ENCODE data around the gene CMTM6. TPM values are rescaled to one million over a fixed set of nuclear protein-coding genes. Genes with fewer than 3 reads are reported as not detected.

The CMTM6 gene
- total RNA-seq, 4 donors from 2014 or later: 40.3 to 60.6 (median 51.5) TPM

- DNase-seq (ENCODE audit: extremely low spot score): no peak
- TF ChIP-seq EP300 (IDR thresholded peaks at IDR 0.05): no peak
- no peak for TF ChIP-seq POLR2A (IDR thresholded peaks at IDR 0.05; ENCODE audit: low read depth)
- TF ChIP-seq POLR2AphosphoS5 (IDR thresholded peaks at IDR 0.05): no peak
- no peak for TF ChIP-seq CTCF (IDR thresholded peaks at IDR 0.05)
- intact Hi-C loops (cut with DNase I): no loop called here
- Histone ChIP-seq H3K27ac (replicated peaks in 1 of 4) (no peak overlapping the region), H3K4me1 (peaks cover 11 to 21% (median 16%) of the 10 kb centered on the region in 4 donors), H3K36me3 (peaks cover 5 to 12% (median 6%) of the 10 kb centered on the region in 4 donors), H3K27me3 (no peaks in the 10 kb centered on the region), H3K4me3 (no peak overlapping the region), H3K9me3 (no peaks in the 10 kb centered on the region)
- 73% methylated on average over 2 of the region's 2 CpGs for WGBS
Measured at GRCh38 chr3:32544894-32545293, 42.2 kb upstream of the CMTM6 start.

DNA sequence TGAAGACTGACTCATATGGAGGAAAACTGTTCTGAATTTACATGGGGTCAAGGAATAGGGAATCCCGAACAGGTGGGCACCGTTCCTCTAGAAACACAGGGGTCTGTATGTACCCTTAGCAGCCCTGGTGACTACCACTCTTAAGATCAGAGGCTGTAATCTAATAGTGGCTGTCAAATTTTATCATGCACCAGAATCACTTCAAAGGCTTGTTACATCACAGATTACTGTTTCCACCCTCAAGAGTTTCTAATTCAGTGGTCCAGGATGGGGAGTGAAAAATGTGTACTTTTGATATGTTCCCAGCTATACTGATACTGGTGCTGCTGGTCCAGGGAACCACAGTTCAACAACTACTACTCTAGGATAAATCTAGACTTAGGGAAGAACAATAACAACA, 40.2 kb upstream of the CMTM6 start:
- H3K27ac ChIP-seq (replicated peaks in 1 of 4): no peak overlapping the region
- no peaks in the 10 kb centered on the region for H3K27me3 ChIP-seq
- intact Hi-C loops (cut with DNase I): no loop called here
- H3K4me1 ChIP-seq: peaks cover 5 to 19% (median 15%) of the 10 kb centered on the region in 4 donors
- 100% methylated on average over 2 of the region's 2 CpGs for WGBS
- peaks cover 7 to 20% (median 14%) of the 10 kb centered on the region in 4 donors for H3K36me3 ChIP-seq
- H3K4me3 ChIP-seq: no peak overlapping the region
- no peak for DNase-seq (ENCODE audit: extremely low spot score)
- H3K9me3 ChIP-seq: no peaks in the 10 kb centered on the region
- TF ChIP-seq POLR2AphosphoS5 (IDR thresholded peaks at IDR 0.05) (no peak), EP300 (IDR thresholded peaks at IDR 0.05) (no peak), POLR2A (IDR thresholded peaks at IDR 0.05; ENCODE audit: low read depth) (no peak)

GRCh38 chr3:32540899-32541298, 38.2 kb upstream of the CMTM6 start:
- Histone ChIP-seq H3K36me3 (peaks cover 7 to 32% (median 18%) of the 10 kb centered on the region in 4 donors), H3K27me3 (no peaks in the 10 kb centered on the region), H3K4me1 (peaks cover 5 to 16% (median 11%) of the 10 kb centered on the region in 4 donors), H3K9me3 (no peaks in the 10 kb centered on the region), H3K4me3 (no peak overlapping the region), H3K27ac (replicated peaks in 1 of 4) (no peak overlapping the region)
- WGBS: 93% methylated on average over 4 of the region's 4 CpGs
- no peak for DNase-seq (ENCODE audit: extremely low spot score)
- TF ChIP-seq POLR2A (IDR thresholded peaks at IDR 0.05; ENCODE audit: low read depth) (no peak), EP300 (IDR thresholded peaks at IDR 0.05) (no peak), POLR2AphosphoS5 (IDR thresholded peaks at IDR 0.05) (no peak), CTCF (IDR thresholded peaks at IDR 0.05) (no peak)
- intact Hi-C loops (cut with DNase I): no loop called here

DNA sequence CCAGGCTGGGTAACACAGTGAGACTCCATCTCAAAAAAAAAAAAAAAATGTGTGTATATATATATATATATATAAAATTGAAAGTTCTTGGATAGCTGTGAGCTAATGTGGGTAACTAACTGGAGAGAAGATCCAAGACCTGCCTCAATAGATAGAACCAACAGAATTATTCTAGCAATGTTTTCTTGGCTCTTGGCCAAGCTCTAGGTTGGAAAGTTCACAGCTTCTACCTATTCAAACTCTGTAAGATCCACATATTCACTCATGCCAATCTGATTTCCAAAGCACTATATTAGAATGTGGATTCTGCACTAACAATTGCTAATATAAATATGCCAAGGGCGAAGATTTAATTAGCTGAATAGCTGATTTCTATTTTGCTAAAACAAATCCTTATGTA, 29.8 kb upstream of the CMTM6 start:
- intact Hi-C loops (cut with DNase I): no loop called here
- DNase-seq (ENCODE audit: extremely low spot score): no peak
- 100% methylated on average over 1 of the region's 1 CpG for WGBS
- Histone ChIP-seq H3K27me3 (no peaks in the 10 kb centered on the region), H3K4me1 (peaks cover 0 to 9% (median 4%) of the 10 kb centered on the region in 4 donors), H3K27ac (replicated peaks in 1 of 4) (no peak overlapping the region), H3K4me3 (no peak overlapping the region), H3K9me3 (no peaks in the 10 kb centered on the region), H3K36me3 (peaks cover 11 to 70% (median 38%) of the 10 kb centered on the region in 4 donors)
- TF ChIP-seq CTCF (IDR thresholded peaks at IDR 0.05): no peak
- no peak for TF ChIP-seq POLR2A (IDR thresholded peaks at IDR 0.05; ENCODE audit: low read depth)
- no peak for TF ChIP-seq POLR2AphosphoS5 (IDR thresholded peaks at IDR 0.05)
- TF ChIP-seq EP300 (IDR thresholded peaks at IDR 0.05): no peak

- Histone ChIP-seq H3K4me3 (no peak overlapping the region), H3K27ac (replicated peaks in 1 of 4) (no peak overlapping the region), H3K4me1 (peaks cover 0 to 9% (median 4%) of the 10 kb centered on the region in 4 donors), H3K36me3 (peaks cover 22 to 74% (median 48%) of the 10 kb centered on the region in 4 donors), H3K9me3 (no peaks in the 10 kb centered on the region), H3K27me3 (no peaks in the 10 kb centered on the region)
- intact Hi-C loops (cut with DNase I): no loop called here
- DNase-seq (ENCODE audit: extremely low spot score): no peak
- TF ChIP-seq CTCF (IDR thresholded peaks at IDR 0.05): no peak
- no peak for TF ChIP-seq POLR2AphosphoS5 (IDR thresholded peaks at IDR 0.05)
Measured at GRCh38 chr3:32531010-32531647, 28.5 kb upstream of the CMTM6 start.

All from esophagus muscularis mucosa (tissue), 4 donors.